ENCODE results near the gene CNNM1. TPM values are rescaled to one million over a fixed set of nuclear protein-coding genes. Genes with fewer than 3 reads are reported as not detected.

The CNNM1 gene
- total and polyA plus RNA-seq, 8 donors: 0.17 to 0.94 (median 0.36) TPM

- Histone ChIP-seq H3K36me3 (peaks cover 0 to 18% of the 10 kb centered on the region in 2 donors), H3K4me1 (no peaks in the 10 kb centered on the region), H3K4me3 (no peak overlapping the region), H3K27me3 (no peaks in the 10 kb centered on the region), H3K27ac (no peak overlapping the region), H3K9me3 (no peaks in the 10 kb centered on the region)
- intact Hi-C loops (cut with DNase I): no loop called here
- no peak for DNase-seq
- no peak for ATAC-seq
- TF ChIP-seq, protein P1, sequence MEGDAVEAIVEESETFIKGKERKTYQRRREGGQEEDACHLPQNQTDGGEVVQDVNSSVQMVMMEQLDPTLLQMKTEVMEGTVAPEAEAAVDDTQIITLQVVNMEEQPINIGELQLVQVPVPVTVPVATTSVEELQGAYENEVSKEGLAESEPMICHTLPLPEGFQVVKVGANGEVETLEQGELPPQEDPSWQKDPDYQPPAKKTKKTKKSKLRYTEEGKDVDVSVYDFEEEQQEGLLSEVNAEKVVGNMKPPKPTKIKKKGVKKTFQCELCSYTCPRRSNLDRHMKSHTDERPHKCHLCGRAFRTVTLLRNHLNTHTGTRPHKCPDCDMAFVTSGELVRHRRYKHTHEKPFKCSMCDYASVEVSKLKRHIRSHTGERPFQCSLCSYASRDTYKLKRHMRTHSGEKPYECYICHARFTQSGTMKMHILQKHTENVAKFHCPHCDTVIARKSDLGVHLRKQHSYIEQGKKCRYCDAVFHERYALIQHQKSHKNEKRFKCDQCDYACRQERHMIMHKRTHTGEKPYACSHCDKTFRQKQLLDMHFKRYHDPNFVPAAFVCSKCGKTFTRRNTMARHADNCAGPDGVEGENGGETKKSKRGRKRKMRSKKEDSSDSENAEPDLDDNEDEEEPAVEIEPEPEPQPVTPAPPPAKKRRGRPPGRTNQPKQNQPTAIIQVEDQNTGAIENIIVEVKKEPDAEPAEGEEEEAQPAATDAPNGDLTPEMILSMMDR (IDR thresholded peaks at IDR 0.05): no peak
Measured at GRCh38 chr10:99410876-99411275, 81.7 kb downstream of the CNNM1 start.

DNA sequence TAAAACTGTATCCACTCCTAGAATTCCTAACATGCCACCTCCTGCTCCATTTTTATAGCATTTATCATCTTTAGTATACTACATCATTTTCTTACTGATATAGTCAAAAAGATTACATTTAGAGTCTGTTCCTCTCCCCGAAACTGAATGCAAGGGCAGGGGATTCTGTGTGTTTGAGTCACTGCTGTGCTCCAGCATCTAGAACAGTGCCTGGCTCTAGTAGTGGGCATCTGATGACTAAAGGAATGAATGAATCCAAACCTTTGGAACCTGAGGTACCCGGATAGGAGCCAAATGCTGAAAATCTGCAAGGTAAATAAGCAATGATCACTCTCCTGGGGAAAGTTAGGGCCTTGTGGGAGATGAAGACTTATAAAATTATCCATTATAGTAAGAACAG, 82.4 kb downstream of the CNNM1 start:
- no peak for ATAC-seq
- DNase-seq: no peak
- Histone ChIP-seq H3K4me1 (no peaks in the 10 kb centered on the region), H3K36me3 (peaks cover 0 to 11% of the 10 kb centered on the region in 2 donors), H3K27me3 (no peaks in the 10 kb centered on the region), H3K4me3 (no peak overlapping the region), H3K27ac (no peak overlapping the region), H3K9me3 (no peaks in the 10 kb centered on the region)
- TF ChIP-seq, protein P1 (IDR thresholded peaks at IDR 0.05): no peak
- intact Hi-C loops (cut with DNase I): no loop called here

GRCh38 chr10:99412099-99412498, 82.9 kb downstream of the CNNM1 start:
- Histone ChIP-seq H3K4me1 (no peaks in the 10 kb centered on the region), H3K9me3 (no peaks in the 10 kb centered on the region), H3K4me3 (no peak overlapping the region), H3K27me3 (no peaks in the 10 kb centered on the region), H3K36me3 (peaks cover 0 to 7% of the 10 kb centered on the region in 2 donors), H3K27ac (no peak overlapping the region)
- ATAC-seq: no peak
- DNase-seq: no peak
- TF ChIP-seq, protein P1 (IDR thresholded peaks at IDR 0.05): no peak
- intact Hi-C loops (cut with DNase I): no loop called here

DNA sequence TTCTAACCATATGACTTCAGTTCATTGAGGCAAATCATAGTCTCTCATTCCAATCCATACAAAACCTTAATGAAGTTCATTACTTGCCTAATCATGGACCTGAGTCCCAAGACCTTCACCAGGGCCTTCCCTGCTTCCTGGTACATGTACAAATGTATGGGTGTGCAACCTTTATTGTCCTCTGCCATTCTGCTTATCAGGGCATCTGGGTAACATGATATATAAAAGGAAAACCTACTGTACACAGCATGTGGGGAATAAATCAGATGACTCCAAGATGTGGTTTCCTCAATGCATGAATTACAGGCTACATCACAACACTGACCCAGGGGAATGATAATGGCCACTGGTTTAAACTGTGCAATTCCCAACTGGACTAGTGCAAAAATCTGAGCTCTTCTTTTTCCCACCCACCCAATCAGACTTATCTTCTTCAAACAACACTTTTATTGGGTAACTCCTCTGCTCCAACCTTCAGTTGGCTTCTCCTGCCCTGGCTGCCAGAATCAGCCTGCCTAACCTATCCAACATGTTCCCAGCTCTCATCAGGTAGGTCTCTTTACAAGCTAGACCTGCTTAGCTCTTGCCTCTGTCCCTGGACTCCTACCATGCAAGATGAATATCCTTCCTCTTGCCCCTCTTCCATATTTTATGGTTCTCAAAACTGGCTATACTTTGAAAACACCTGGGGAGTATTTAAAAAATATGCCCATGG, 89.9 kb downstream of the CNNM1 start:
- intact Hi-C loops (cut with DNase I): no loop called here
- DNase-seq (no peak), ATAC-seq (no peak)
- no peak overlapping the region for H3K27ac ChIP-seq
- peaks cover 0 to 26% of the 10 kb centered on the region in 2 donors for H3K36me3 ChIP-seq
- H3K4me1 ChIP-seq: no peaks in the 10 kb centered on the region
- no peaks in the 10 kb centered on the region for H3K9me3 ChIP-seq
- TF ChIP-seq, protein P1 (IDR thresholded peaks at IDR 0.05): no peak
- no peak overlapping the region for H3K4me3 ChIP-seq
- no peaks in the 10 kb centered on the region for H3K27me3 ChIP-seq

DNA sequence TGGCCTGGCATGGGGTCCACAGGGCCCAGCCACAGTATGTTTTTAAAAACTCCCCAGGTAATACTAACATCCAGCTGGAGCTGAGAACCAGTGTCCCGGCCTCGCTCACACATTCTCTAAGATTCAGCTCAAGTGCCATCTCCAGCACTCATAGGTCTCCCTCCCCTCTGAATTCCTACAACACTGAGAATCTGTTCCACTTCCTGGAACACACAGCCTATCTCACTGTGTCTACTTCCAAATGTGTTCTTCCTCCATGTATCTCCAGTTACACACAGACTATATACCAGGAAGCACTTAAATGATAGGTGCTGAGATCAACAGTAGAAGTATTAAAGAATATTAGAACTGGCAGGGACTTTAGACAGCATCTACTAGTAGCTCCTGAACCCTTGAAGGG, 90.5 kb downstream of the CNNM1 start:
- no peak for DNase-seq
- Histone ChIP-seq H3K27ac (no peak overlapping the region), H3K9me3 (no peaks in the 10 kb centered on the region), H3K4me1 (no peaks in the 10 kb centered on the region), H3K4me3 (no peak overlapping the region), H3K36me3 (peaks cover 0 to 32% of the 10 kb centered on the region in 2 donors), H3K27me3 (no peaks in the 10 kb centered on the region)
- intact Hi-C loops (cut with DNase I): no loop called here
- TF ChIP-seq, protein P1 (IDR thresholded peaks at IDR 0.05): no peak
- peak; percentile 17 for ATAC-seq

Measured in left lung (tissue), 10 donors.